Subcutaneous adipose tissue (tissue), 4 donors: ENCODE measurements around the gene C11orf71. TPM values are rescaled to one million over a fixed set of nuclear protein-coding genes. Genes with fewer than 3 reads are reported as not detected.

ENCODE experiments used
- CTCF ChIP-seq: fragments of 450-650 bp; IDR thresholded peaks from one replicate; pipeline ENCODE4 v1.5.1; 2016; ENCODE audit warnings: low read depth, mild to moderate bottlenecking, control low read depth, antibody characterized with exemption, moderate library complexity
- total RNA-seq, 4 donors: library from RNA; depleted of rRNA; stranded (reverse); fragments of >200 nt; gene quantifications; one replicate each; pipeline ENCODE4 v1.1.0, GENCODE V29; 2016

The C11orf71 gene
- total RNA-seq, 4 donors from 2014 or later = 4.4 to 12.6 (median 9.2) TPM

- TF ChIP-seq CTCF = no peak
Measured at GRCh38 chr11:114367244-114367957, 32.9 kb downstream of the C11orf71 start.

GRCh38 chr11:114366331-114367243 lies 33.7 kb downstream of the C11orf71 start:
- TF ChIP-seq CTCF = no peak

- TF ChIP-seq CTCF = no peak
Measured at GRCh38 chr11:114362958-114363357, 37.4 kb downstream of the C11orf71 start.

- no peak for TF ChIP-seq CTCF
Measured at GRCh38 chr11:114362326-114362725, 38.0 kb downstream of the C11orf71 start.

- no peak for TF ChIP-seq CTCF
Measured at GRCh38 chr11:114359342-114359741, 41.0 kb downstream of the C11orf71 start.

GRCh38 chr11:114358716-114359115 lies 41.6 kb downstream of the C11orf71 start:
- no peak for TF ChIP-seq CTCF

GRCh38 chr11:114354076-114354475 lies 46.2 kb downstream of the C11orf71 start:
- TF ChIP-seq CTCF = no peak
